ENCODE measurements around the gene CTNNA2.

Gene CTNNA2

GRCh38 chr2:79715338-79715737 is 202.5 kb downstream of the CTNNA2 start:
- peak; percentile 6 for DNase-seq

- DNase-seq, result no peak
Measured at GRCh38 chr2:79716266-79716665, 203.4 kb downstream of the CTNNA2 start.

- peak; percentile 89 for DNase-seq
Measured at GRCh38 chr2:79717364-79718007, 204.6 kb downstream of the CTNNA2 start.

GRCh38 chr2:79721061-79721460 is 208.2 kb downstream of the CTNNA2 start:
- DNase-seq, result no peak

- peak; percentile 70 for DNase-seq
Measured at GRCh38 chr2:79721966-79722365, 209.1 kb downstream of the CTNNA2 start.

- peak; percentile 99 for DNase-seq
Measured at GRCh38 chr2:79723830-79724229, 211.0 kb downstream of the CTNNA2 start.

GRCh38 chr2:79729532-79729931 is 216.7 kb downstream of the CTNNA2 start:
- DNase-seq, result no peak

GRCh38 chr2:79734518-79734917 is 221.7 kb downstream of the CTNNA2 start:
- no peak for DNase-seq

- no peak for DNase-seq
Measured at GRCh38 chr2:79740879-79741443, 228.1 kb downstream of the CTNNA2 start.

GRCh38 chr2:79750321-79750720 is 237.5 kb downstream of the CTNNA2 start:
- DNase-seq, result no peak

- DNase-seq, result no peak
Measured at GRCh38 chr2:79757526-79757925, 244.7 kb downstream of the CTNNA2 start.

GRCh38 chr2:79758042-79758441 is 245.2 kb downstream of the CTNNA2 start:
- DNase-seq, result no peak

GRCh38 chr2:79758749-79759282 is 246.0 kb downstream of the CTNNA2 start:
- no peak for DNase-seq

GRCh38 chr2:79770926-79771325 is 258.1 kb downstream of the CTNNA2 start:
- no peak for DNase-seq

- no peak for DNase-seq
Measured at GRCh38 chr2:79771493-79771892, 258.6 kb downstream of the CTNNA2 start.

GRCh38 chr2:79774016-79774415 is 261.2 kb downstream of the CTNNA2 start:
- DNase-seq, result no peak

- no peak for DNase-seq
Measured at GRCh38 chr2:79776461-79776860, 263.6 kb downstream of the CTNNA2 start.

GRCh38 chr2:79780781-79781180 is 267.9 kb downstream of the CTNNA2 start:
- DNase-seq, result no peak

GRCh38 chr2:79782576-79783452 is 270.0 kb downstream of the CTNNA2 start:
- DNase-seq, result no peak

- no peak for DNase-seq
Measured at GRCh38 chr2:79788952-79789651, 276.3 kb downstream of the CTNNA2 start.

GRCh38 chr2:79789811-79790210 is 277.0 kb downstream of the CTNNA2 start:
- no peak for DNase-seq

- no peak for DNase-seq
Measured at GRCh38 chr2:79792090-79792489, 279.2 kb downstream of the CTNNA2 start.

- DNase-seq, result no peak
Measured at GRCh38 chr2:79793006-79793405, 280.2 kb downstream of the CTNNA2 start.

All from fibroblast of skin of right biceps (primary cell).